Right renal pelvis (tissue), 4 donors: ENCODE results near the gene SNRNP200. TPM values are rescaled to one million over a fixed set of nuclear protein-coding genes. Genes with fewer than 3 reads are reported as not detected.

ENCODE experiments used
- DNase-seq, 4 donors: peaks; one replicate each; pipeline ENCODE4 v3.0.0-alpha.2; 2013; ENCODE audit warnings: low read depth in 4 of 4, low spot score in 3 of 4, missing footprints in 1 of 4
- polyA plus RNA-seq, 4 donors: library from polyadenylated mRNA; unstranded; fragments of 120-200 nt; gene quantifications; one replicate each; pipeline ENCODE4 v1.2.1, GENCODE V29; 2013; ENCODE audit not compliant: insufficient read length in 4 of 4

The SNRNP200 gene
- polyA plus RNA-seq, 4 donors = 164 to 179 (median 169) TPM

DNA sequence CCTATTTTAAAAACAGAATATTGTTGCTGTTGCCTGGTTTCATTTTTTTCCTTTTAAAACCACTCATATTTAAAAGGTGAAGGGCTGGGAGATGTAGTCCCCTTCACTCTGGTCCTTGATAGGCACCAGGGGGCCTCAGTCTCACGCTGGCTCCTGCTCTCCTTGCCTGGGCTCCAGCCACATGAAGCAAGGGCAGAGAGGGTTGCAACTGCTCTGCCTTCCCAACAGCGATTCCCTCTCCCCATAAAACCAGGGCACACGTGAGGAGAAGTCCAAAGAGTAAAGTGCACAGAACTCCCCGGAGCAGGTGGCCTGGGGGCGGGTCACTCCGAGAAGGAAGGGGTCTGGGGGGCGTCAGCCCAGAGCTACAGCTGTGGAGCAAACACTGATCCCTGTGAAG, 52.3 kb downstream of the SNRNP200 start:
- DNase-seq = no peak

DNA sequence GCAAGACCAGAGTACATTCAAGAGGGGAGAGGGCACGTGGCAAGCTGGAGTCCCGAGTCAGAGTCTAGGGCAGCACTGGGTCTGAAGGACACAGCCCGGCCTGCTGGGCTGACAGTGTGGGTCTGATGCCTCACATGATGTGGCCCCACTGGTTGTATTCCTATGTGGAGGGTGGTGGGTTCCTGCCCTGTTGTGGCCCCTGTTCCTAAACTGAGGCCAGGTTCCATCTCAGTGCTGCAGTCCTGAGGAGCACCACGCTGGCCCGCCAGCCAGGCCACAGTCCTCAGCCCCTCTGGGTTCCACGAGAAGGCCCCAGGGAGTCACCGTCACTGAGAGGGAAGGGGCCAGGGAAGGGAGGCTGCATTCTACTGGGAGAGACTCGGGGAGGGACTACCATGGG, 52.8 kb downstream of the SNRNP200 start:
- no peak for DNase-seq

GRCh38 chr2:96251721-96252292, 53.5 kb downstream of the SNRNP200 start:
- peak in 2 of 4 donors; percentile 18 to 70 for DNase-seq

- no peak for DNase-seq
These were observed 55.2 kb downstream of the SNRNP200 start for GRCh38 chr2:96250188-96250587.

DNA sequence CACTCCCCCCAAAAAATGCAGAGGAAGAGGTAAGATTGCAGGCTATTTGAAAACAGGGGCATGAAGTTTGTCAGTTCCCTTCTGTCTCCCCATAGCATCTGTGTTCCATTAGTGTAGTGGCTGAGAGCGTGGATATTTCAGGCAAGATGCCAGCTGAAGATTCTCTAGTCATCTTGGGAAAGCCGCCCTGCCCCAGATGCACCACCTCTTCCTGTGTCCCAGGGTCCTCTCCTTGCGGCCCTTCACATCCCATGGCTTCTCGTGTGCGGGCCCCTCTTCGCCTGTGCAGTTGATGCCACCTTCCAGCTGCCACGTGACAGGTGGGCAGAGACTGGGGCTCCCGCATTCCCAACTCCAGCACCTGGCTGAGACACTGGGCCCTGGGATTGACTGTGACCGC, 55.7 kb downstream of the SNRNP200 start:
- no peak for DNase-seq

- DNase-seq = no peak
These were observed 56.7 kb downstream of the SNRNP200 start for GRCh38 chr2:96248624-96249023.

- no peak for DNase-seq
These were observed 57.5 kb downstream of the SNRNP200 start for GRCh38 chr2:96247896-96248295.

DNA sequence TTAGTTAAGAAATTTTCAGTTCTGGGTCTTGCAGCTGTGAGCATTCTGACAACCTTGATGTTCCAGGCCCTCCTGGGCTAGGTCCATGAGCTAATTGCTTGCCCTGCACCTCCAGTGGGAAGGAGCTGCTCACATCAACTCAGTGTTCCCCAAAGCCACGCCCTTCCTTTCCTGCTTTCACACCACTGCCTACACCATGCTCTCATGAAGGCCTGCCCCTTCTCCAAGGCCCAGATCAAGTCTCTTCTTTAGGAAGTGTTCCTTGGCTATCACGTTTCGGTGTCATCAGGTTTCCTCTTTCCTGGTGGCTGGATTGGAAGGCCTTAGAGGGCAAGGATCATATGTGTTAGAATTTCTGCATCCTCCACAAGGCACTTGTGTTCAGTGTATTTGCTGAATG, 58.3 kb downstream of the SNRNP200 start:
- DNase-seq = no peak

GRCh38 chr2:96245609-96246390, 59.5 kb downstream of the SNRNP200 start:
- DNase-seq = no peak

DNA sequence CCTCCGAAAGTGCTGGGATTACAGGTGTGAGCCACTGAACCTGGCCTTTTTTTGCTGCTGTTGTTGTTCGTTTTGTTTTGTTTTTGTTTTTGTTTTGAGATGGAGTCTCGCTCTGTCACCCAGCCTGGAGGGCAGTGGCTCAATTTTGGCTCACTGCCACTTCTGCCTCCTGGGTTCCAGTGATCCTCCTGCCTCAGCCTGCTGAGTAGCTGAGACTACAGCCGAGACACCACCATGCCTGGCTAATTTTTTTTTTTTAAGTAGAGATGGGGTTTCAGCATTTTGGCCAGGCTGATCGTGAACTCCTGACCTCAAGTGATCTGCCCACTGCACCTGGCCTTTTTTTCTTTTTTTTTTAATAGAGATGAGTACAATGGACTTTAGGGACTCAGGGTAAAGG, 61.5 kb downstream of the SNRNP200 start:
- DNase-seq = no peak

DNA sequence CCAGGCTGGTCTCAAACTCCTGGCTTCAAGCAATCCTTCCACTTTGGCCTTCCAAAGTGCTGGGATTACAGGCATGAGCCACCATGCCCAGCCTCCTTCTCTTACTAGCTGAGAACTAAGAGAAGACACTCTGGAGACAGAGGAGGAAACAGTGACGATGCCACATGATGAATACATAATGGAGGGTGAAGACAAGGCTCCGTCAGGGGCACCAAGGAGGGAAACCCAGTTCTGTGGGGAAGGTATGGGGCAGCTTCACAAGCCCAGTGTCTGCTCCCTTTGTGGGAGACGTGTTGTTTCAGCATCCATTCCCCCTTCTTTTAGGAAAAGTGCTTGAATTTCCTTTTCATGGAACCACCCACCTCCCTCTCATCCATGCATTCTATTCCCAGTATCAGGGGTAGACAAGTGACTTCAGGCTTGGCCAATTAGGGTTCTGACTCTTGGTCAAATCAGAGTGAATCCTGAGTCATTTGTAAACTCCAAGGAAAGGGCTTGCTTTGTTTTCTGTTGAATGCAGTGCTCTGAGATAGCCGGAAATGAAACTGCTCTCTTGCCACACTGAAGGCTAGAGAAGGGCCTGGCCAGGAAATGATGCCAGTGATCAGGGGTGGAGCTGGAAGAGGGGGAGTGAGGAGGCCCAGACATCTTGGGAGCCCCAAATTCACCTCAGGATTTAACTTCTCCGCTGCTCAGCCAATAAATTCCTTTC, 63.3 kb downstream of the SNRNP200 start:
- DNase-seq = no peak

DNA sequence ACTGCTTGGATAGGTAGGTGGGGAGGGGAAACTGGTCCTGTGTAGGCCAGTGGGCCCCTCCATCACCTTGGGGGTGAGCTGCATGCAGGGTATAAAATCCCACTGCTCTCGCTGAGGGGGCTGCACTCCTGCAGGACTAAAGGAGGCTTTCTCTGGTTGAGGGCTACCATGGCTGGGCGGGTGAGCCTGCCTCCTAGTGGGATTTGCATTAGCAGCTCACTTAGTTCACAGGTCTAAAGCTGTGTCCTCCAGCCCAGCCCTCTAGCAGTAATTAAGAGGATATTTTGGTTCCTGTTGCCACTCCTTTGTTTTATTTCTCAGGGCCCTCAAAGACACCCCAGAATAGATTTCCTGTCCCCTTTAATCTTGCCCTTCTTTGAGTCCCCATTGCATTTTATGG, 64.1 kb downstream of the SNRNP200 start:
- no peak for DNase-seq

DNA sequence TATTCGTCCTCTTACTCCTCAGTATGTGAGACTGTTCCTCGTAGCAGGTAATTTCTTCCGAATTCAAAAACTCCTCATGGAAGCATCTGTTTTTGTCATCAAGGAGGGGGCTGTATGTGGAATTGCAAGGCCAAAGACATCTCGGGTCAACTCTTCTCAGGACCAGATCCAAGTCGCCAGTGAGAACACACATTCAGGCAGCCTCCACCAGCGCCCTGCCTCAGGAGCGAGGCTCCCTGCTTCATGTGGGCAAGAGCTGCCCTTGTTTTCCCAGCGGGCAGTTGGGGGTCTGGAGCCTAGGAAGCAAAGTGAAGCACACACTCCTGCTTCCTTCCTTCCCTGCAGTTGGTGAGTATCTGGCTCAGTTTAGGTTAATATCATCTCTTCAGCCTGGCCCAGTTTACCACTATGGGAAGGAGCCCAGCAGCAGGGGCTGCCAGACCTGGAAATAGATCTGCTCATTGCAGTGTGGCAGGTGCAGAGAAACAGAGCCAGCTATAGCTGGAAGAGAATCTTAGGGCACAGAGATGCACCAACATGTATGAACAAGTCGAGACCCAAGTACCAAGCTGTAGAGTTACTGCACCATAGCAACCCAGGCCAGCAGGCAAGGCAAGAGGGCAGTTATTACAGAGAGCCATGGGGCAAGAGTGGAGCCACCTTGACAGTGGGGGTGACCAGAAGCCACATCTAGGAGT, 64.9 kb downstream of the SNRNP200 start:
- no peak for DNase-seq

DNA sequence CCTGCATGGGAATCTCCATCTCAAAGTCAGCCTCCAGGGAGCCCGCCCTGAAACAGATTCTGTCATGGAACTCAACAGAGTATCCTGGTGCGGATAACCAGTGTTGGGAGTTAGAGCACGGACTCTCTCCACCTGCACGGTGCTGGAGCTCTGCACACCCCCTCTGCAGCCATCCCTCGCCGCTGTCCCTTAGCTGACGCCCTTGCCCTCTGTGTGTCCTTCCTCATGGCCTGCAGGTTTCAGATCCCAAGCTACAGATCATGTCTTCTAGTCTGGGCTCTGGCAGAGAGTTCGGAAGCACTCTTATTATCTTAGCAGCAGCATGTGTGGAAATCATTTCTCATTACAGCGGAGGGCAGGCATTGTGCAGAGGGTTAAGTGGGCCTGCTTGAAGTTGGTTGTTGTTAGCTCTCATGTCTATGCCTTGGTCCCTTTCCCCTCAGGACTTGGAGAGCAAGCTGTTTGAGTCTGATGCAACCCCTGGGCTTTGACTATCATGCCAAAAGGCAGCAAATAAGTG, 65.5 kb downstream of the SNRNP200 start:
- DNase-seq = no peak

DNA sequence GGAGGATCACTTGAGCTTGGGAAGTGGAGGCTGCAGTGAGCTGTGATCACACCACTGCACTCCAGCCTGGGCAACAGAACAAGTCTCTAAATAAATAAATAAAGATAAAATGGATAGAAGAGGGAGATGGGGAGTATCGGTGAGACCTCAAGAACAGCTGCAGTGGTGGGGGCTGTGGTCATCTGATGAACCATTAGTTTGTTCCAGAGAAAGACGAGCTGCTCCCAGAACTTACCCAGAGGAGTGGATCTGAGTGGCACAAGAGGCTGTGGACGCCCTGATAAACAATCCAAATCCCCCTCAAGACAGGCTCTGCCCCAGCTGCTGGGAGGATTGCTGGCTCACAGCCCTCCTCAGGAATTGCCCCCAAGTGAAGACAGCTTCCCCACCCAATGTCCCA, 66.3 kb downstream of the SNRNP200 start:
- DNase-seq = no peak

DNA sequence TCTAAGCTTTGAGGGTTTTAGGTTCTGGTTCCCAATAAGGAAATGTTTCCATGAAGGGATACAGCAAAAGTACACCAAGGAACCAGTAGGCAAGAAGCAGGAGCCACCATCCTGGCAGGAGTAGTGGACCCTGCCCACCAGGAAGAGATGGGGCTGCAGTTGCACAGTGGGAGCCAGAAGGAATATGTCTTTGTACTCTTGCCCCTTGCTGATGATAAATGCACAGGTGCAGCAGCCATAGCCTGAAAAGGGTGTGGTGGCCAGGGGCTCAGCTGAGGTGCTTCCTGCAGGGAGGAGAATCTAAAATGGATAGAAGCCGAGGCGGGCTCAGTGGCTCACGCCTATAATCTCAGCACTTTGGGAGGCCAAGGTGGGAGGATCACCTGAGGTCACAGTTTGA, 67.1 kb downstream of the SNRNP200 start:
- no peak for DNase-seq

DNA sequence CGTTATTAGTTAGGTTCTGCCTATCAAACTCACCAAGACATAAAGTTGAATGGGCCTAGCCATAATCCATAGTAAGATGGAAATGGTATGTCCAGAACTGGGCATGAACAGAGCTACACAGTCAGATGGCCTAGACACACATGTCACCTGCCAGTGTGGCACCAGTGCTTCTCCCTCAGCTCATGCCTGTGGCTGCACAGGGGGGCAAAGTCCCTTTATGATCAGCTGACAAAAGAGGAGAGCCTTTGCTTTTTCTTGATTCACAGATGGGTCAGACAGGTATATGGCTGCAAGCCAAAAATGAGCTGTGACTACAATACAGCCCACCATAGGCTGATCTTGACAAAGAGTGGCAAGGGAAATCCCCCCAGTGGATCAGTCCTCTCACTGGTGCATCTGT, 68.5 kb downstream of the SNRNP200 start:
- no peak for DNase-seq

DNA sequence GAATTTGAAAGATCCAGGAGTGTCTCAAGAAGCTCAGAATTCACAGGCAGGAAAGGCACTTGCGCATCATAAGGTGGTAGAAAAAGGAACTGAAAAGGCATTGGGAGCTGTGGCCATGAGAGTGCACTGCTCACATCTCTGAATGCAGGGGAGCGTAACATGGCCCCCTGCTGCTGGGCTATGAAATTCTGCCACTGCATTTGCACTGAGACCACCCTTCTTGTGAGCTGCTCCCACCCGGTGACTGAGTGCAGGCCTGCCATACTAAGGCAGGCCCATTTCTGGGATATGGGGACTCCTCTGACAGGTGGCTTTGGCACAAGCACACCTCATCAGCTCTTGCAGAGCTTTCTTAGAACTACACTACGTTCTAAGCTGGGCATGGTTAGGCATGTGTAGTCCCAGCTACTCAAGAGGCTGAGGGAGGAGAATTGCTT, 71.4 kb downstream of the SNRNP200 start:
- DNase-seq = no peak

DNA sequence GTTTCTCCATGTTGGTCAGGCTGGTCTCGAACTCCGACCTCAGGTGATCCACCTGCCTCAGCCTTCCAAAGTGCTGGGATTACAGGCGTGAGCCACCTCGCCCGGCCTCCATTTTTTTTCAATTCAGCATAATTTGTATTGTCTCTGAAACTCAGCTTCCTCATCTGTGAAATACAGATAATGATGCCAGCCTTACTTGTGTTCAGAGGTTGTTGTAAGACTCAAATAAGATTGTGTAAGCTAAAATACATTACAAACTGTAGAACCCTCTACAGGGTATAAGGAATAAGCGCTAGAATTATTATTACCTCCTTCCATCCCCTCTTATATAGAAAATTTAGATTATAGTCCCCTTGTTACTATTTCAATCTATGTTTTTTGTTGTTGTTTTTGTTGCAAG, 71.9 kb downstream of the SNRNP200 start:
- no peak for DNase-seq

DNA sequence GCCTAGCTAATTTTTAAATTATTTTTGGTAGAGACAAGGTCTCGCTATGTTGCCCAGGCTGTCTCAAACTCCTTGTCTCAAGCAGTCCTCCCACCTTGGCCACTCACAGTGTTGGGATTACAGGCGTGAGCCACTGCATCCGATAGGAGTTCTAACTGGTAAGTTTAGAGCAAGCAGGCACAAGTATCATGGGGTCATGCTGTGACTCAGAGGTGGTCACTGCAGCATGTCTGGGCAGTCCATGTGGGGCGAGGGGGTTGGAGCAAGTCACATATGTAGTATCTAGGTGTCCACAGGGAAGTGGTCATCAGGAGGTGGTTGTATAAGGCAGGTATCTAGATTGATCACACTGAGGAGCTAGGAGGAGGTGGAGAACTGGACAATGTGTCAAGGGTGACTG, 74.0 kb downstream of the SNRNP200 start:
- DNase-seq = no peak

- no peak for DNase-seq
These were observed 80.3 kb downstream of the SNRNP200 start for GRCh38 chr2:96225016-96225533.
